Measurements from ENCODE around the gene IL12RB2. TPM values are rescaled to one million over a fixed set of nuclear protein-coding genes. Genes with fewer than 3 reads are reported as not detected.

IL12RB2 gene
- total RNA-seq, 2 donors from 2014 or later, result 1.3 to 3.3 TPM

GRCh38 chr1:67390041-67390887 lies 82.6 kb downstream of the IL12RB2 start:
- no peak for TF ChIP-seq POLR2A (IDR thresholded peaks at IDR 0.05)
- no peak for TF ChIP-seq CTCF (IDR thresholded peaks at IDR 0.05)
- Histone ChIP-seq H3K27me3 (no peaks in the 10 kb centered on the region), H3K27ac (no peak overlapping the region), H3K36me3 (replicated peaks in 1 of 2; ENCODE audit: insufficient read depth in 1 of 2, low read depth in 2 of 2) (no peaks in the 10 kb centered on the region), H3K4me3 (no peak overlapping the region), H3K9me3 (no peaks in the 10 kb centered on the region), H3K4me1 (peaks cover 13% of the 10 kb centered on the region)
- no peak for DNase-seq
- WGBS, 2 donors, result 93% methylated on average over 3 of the region's 3 CpGs
- intact Hi-C loops (cut with DNase I), result no loop called here
- no peak for ATAC-seq

DNA sequence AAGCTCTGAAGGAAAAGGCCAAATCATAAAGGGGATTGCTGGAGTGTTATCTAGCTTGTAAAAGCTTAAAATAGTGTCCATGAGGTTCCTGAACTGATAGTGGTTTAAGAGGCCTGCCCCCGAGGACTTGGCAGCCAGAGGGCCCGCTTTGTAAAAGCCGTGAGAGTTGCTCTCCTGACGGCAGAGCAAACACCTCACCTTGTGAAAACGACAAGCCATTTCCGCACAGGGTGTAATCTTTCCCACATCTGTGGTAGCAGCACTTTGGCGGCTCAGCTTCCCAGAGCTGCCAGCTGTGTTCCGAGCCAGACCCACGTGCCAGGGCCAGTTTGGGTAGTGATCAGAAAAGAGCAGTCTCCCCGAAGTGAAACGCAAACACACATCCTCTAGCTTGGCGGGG lies 85.6 kb downstream of the IL12RB2 start:
- DNase-seq (peak; percentile 61 to 84 (median 78)), ATAC-seq (peak; percentile 85)
- 25 to 41% methylated on average over 9 to 12 of the region's 12 CpGs for WGBS, 2 donors
- Histone ChIP-seq H3K36me3 (replicated peaks in 1 of 2; ENCODE audit: insufficient read depth in 1 of 2, low read depth in 2 of 2) (no peaks in the 10 kb centered on the region), H3K9me3 (no peaks in the 10 kb centered on the region), H3K4me1 (peaks cover 13% of the 10 kb centered on the region), H3K27me3 (no peaks in the 10 kb centered on the region), H3K27ac (peak overlapping the region in 3 of 4 donors; percentile 30 to 61 (median 58)), H3K4me3 (no peak overlapping the region)
- intact Hi-C loops (cut with DNase I), result no loop called here
- TF ChIP-seq POLR2A (IDR thresholded peaks at IDR 0.05) (no peak), CTCF (IDR thresholded peaks at IDR 0.05) (peak in 1 of 7 experiments; percentile 10)

- Histone ChIP-seq H3K27ac (peak overlapping the region in 2 of 4 donors; percentile 17 to 61), H3K9me3 (no peaks in the 10 kb centered on the region), H3K4me1 (peaks cover 13% of the 10 kb centered on the region), H3K4me3 (no peak overlapping the region), H3K36me3 (replicated peaks in 1 of 2; ENCODE audit: insufficient read depth in 1 of 2, low read depth in 2 of 2) (no peaks in the 10 kb centered on the region), H3K27me3 (no peaks in the 10 kb centered on the region)
- DNase-seq (no peak), ATAC-seq (no peak)
- WGBS, 2 donors, result 81 to 86% methylated on average over 3 of the region's 3 CpGs
- no peak for TF ChIP-seq POLR2A (IDR thresholded peaks at IDR 0.05)
- TF ChIP-seq CTCF (IDR thresholded peaks at IDR 0.05), result no peak
- intact Hi-C loops (cut with DNase I), result no loop called here
Measured at GRCh38 chr1:67393737-67394136, 86.1 kb downstream of the IL12RB2 start.

- no peak for ATAC-seq
- H3K27me3 ChIP-seq, result no peaks in the 10 kb centered on the region
Measured at GRCh38 chr1:67394548-67394947, 86.9 kb downstream of the IL12RB2 start.

More at GRCh38 chr1:67394548-67394947, 86.9 kb downstream of the IL12RB2 start:
- H3K4me1 ChIP-seq, result peaks cover 13% of the 10 kb centered on the region
- intact Hi-C loops (cut with DNase I), result no loop called here
- H3K4me3 ChIP-seq, result no peak overlapping the region
- no peaks in the 10 kb centered on the region for H3K36me3 ChIP-seq (replicated peaks in 1 of 2; ENCODE audit: insufficient read depth in 1 of 2, low read depth in 2 of 2)
- no peaks in the 10 kb centered on the region for H3K9me3 ChIP-seq
- DNase-seq, result no peak
- H3K27ac ChIP-seq, result no peak overlapping the region
- TF ChIP-seq POLR2A (IDR thresholded peaks at IDR 0.05), result no peak
- TF ChIP-seq CTCF (IDR thresholded peaks at IDR 0.05), result no peak
- 91 to 94% methylated on average over 4 of the region's 4 CpGs for WGBS, 2 donors

Data from body of pancreas (tissue), 4 donors.